HepG2 (cell line): Measurements from ENCODE around the gene SPSB1. TPM values are rescaled to one million over a fixed set of nuclear protein-coding genes. Genes with fewer than 3 reads are reported as not detected.

Experiments
- ATAC-seq: fragments of 200-7000 bp; cut with Tn5 transposase; 3 replicates; pipeline ENCODE4 v1.9.1; 2020; ENCODE audit warnings: mild to moderate bottlenecking, moderate library complexity
- BruUV-seq: library from RNA; stranded (reverse); fragments of 400-500 nt; replicated peaks from 2 replicates; lab custom pipeline; 2021; lab: Mats Ljungman, UMichigan
- CTCF ChIA-PET: fragments of 300-600 bp; formaldehyde crosslinking; extraction: SDS; loops from one replicate; lab custom pipeline; 2021; ENCODE audit warnings: low total read pairs, inconsistent platforms, low intra/inter-chr PET ratio; lab: Yijun Ruan, JAX
- POLR2A ChIA-PET: fragments of 350-600 bp; sonication (Branson Sonifier 250); formaldehyde crosslinking; loops from one replicate; lab custom pipeline; 2020; ENCODE audit warnings: antibody characterized with exemption, inconsistent platforms; lab: Yijun Ruan, JAX
- DNase-seq: peaks from one replicate; pipeline ENCODE4 v3.0.0-alpha.2; 2015; ENCODE audit warnings: low spot score
- FAIRE-seq: peaks from 3 replicates; lab custom pipeline; 2011; peaks lifted over from hg19 to GRCh38; lab: Jason Lieb, UNC
- H2AFZ ChIP-seq: one replicate; pipeline ENCODE4 v1.6.1; 2011; ENCODE audit warnings: low read length, inconsistent platforms
- H3K27ac ChIP-seq: fragments of 300-600 bp; 3 replicates; pipeline ENCODE4 v1.8.0; 2011; ENCODE audit warnings: mixed run types, mild to moderate bottlenecking, mixed read lengths, low read length, inconsistent platforms; ENCODE audit not compliant: insufficient read depth; ENCODE audit errors: extremely low read length
- H3K27me3 ChIP-seq, 2 experiments: fragments of 200-600 bp in 1 of 2; 2 replicates in 1 of 2; 3 replicates in 1 of 2; pipeline versions ENCODE4 v1.6.0 to v1.8.0; 2011; ENCODE audit warnings: low read length in 2 of 2, mild to moderate bottlenecking in 2 of 2, moderate library complexity in 2 of 2, inconsistent platforms in 1 of 2; ENCODE audit not compliant: insufficient read depth in 2 of 2, control insufficient read depth in 1 of 2
- H3K36me3 ChIP-seq, 2 experiments: fragments of 200-600 bp in 1 of 2; replicated peaks in 1 of 2; 2 replicates in 1 of 2; 3 replicates in 1 of 2; pipeline versions ENCODE4 v1.5.1 to v1.8.0; 2011; ENCODE audit warnings: low read length in 2 of 2, inconsistent platforms in 1 of 2; ENCODE audit not compliant: insufficient read depth in 2 of 2, control insufficient read depth in 1 of 2
- H3K4me1 ChIP-seq: 2 replicates; pipeline ENCODE4 v1.5.1; 2012; ENCODE audit warnings: low read length, inconsistent platforms; ENCODE audit not compliant: insufficient read depth
- H3K4me2 ChIP-seq: 2 replicates; pipeline ENCODE4 v1.6.0; 2011; ENCODE audit warnings: low read depth, low read length, inconsistent platforms
- H3K4me3 ChIP-seq, 3 experiments: fragments of 200-600 bp in 1 of 3; sonication (generic), shearing (Covaris generic) in 1 of 3; replicated peaks in 1 of 3; 2 replicates each; pipeline ENCODE4 v1.5.1; 2011 to 2016; ENCODE audit warnings: low read length in 3 of 3, inconsistent platforms in 2 of 3, low read depth in 2 of 3, mild to moderate bottlenecking in 2 of 3, control low read depth in 1 of 3, mixed read lengths in 1 of 3; ENCODE audit not compliant: insufficient read depth in 1 of 3
- H3K79me2 ChIP-seq: one replicate; pipeline ENCODE4 v1.6.1; 2011; ENCODE audit warnings: low read length, inconsistent platforms; ENCODE audit not compliant: insufficient read depth
- H3K9ac ChIP-seq: 2 replicates; pipeline ENCODE4 v1.6.0; 2011; ENCODE audit warnings: mild to moderate bottlenecking, low read depth, low read length, inconsistent platforms; ENCODE audit not compliant: insufficient read depth
- H3K9me3 ChIP-seq: 2 replicates; pipeline ENCODE4 v1.5.1; 2012; ENCODE audit warnings: mild to moderate bottlenecking, low read length
- H4K20me1 ChIP-seq: 2 replicates; pipeline ENCODE4 v1.6.0; 2011; ENCODE audit warnings: inconsistent platforms, mild to moderate bottlenecking, low read length, moderate library complexity; ENCODE audit not compliant: insufficient read depth
- JARID2 ChIP-seq: sonication (generic); formaldehyde crosslinking; IDR thresholded peaks from 2 replicates; pipeline ENCODE4 v1.8.1; 2023; ENCODE audit warnings: missing genetic modification reagents, inconsistent platforms; ENCODE audit not compliant: insufficient replicate concordance
- KDM5B ChIP-seq: sonication (generic); formaldehyde crosslinking; IDR thresholded peaks from 2 replicates; pipeline ENCODE4 v1.4.0; 2020; ENCODE audit warnings: missing genetic modification reagents, mild to moderate bottlenecking, borderline replicate concordance
- KMT2B ChIP-seq: IDR thresholded peaks from 2 replicates; pipeline ENCODE4 v1.6.1; 2016; ENCODE audit warnings: missing genetic modification reagents, missing compliant biosample characterization
- PHF20 ChIP-seq: sonication (generic); formaldehyde crosslinking; IDR thresholded peaks from 2 replicates; pipeline ENCODE4 v1.5.0; 2020; ENCODE audit warnings: mild to moderate bottlenecking, missing genetic modification reagents
- SRSF9 ChIP-seq: fragments of 200-400 bp; formaldehyde crosslinking; IDR thresholded peaks from 2 replicates; pipeline ENCODE4 v1.6.1; 2018; ENCODE audit warnings: borderline replicate concordance, mild to moderate bottlenecking, low read depth, low read length; ENCODE audit not compliant: insufficient read depth, poor library complexity, severe bottlenecking
- ZEB1 ChIP-seq: IDR thresholded peaks from 2 replicates; pipeline ENCODE4 v1.6.1; 2012; ENCODE audit warnings: mild to moderate bottlenecking, low read depth, inconsistent platforms; ENCODE audit not compliant: insufficient replicate concordance
- ZNF12 ChIP-seq: sonication (generic); formaldehyde crosslinking; IDR thresholded peaks from 2 replicates; pipeline ENCODE4 v1.5.0; 2020; ENCODE audit warnings: missing genetic modification reagents
- ZNF7 ChIP-seq: IDR thresholded peaks from 2 replicates; pipeline ENCODE4 v1.6.1; 2016; ENCODE audit warnings: missing biosample characterization, missing genetic modification reagents
- WGBS: methylation state at CpG from one replicate; pipeline ENCODE4 v1.1.6; 2017; ENCODE audit warnings: low lambda C conversion rate; 5-methylcytosine and 5-hydroxymethylcytosine counted together
- in situ Hi-C: cut with HindIII; loops from 2 replicates; pipeline ENCODE4 v1.10.0; 2017; ENCODE audit warnings: low pct_unique_long_range_greater_than_20kb; ENCODE audit not compliant: extremely low pct_ligation_motif_present
- intact Hi-C: fragments of 100-400 bp; cut with micrococcal nuclease; formaldehyde crosslinking; loops from one replicate; pipeline ENCODE4 v1.10.0; 2022; ENCODE audit not compliant: unreplicated experiment
- polyA plus RNA-seq, 8 experiments: library from polyadenylated mRNA; depleted of rRNA in 3 of 8; stranded (reverse) in 7 of 8; unstranded in 1 of 8; fragments of >200 nt; fragmentation: Illumina TruSeq in 4 of 8; extraction: Trizol in 4 of 8; gene quantifications; 2 replicates each; pipeline versions ENCODE4 v1.2.1 to v1.2.3, GENCODE V29; 2011 to 2016; ENCODE audit warnings: low read depth in 4 of 8, missing spikeins in 1 of 8, mixed read lengths in 1 of 8; ENCODE audit not compliant: insufficient read depth in 1 of 8
- total RNA-seq, 5 experiments: library from RNA; depleted of rRNA; stranded (reverse); fragments of >200 nt; fragmentation: Illumina TruSeq; extraction: Trizol; gene quantifications; 2 replicates each; pipeline ENCODE4 v1.2.3, GENCODE V29; 2016; ENCODE audit warnings: low read depth in 1 of 5
- TF ChIP-seq, protein P1 (sequence below): sonication (generic); formaldehyde crosslinking; IDR thresholded peaks from 2 replicates; pipeline ENCODE4 v1.4.0; 2020; ENCODE audit warnings: missing genetic modification reagents

SPSB1 gene
- total and polyA plus RNA-seq, 2 of the 13 experiments (the other 11 are each of a cell fraction or from before 2014, with no cell fraction given): 5.0 to 8.0 TPM

DNA sequence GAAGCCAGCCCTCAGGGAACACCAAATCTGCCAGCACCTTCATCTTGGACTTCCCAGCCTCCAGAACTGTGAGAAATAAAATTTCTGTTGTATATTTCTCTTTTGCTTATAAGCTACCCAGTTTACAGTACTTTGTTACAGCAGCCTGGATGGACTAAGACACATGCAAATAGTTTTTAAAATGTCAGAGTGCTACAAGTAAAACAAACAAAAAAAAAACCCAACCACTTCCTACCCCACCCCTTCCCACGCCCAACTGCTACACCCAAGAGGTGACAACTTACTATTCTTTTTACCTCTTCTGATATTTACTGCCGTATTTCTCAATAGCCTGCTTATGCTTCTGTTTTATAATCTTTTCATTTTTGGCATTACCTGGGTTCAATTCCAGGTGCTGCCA is 8.6 kb upstream of the SPSB1 start:
- BruUV-seq: no TSS peak
- H4K20me1 ChIP-seq: no peaks in the 10 kb centered on the region
- peaks cover 45% of the 10 kb centered on the region for H3K4me1 ChIP-seq
- H3K4me2 ChIP-seq: no peak overlapping the region
- H3K27ac ChIP-seq: no peak overlapping the region
- WGBS: 49% methylated on average over 2 of the region's 2 CpGs
- POLR2A ChIA-PET: no interaction called here
- H2AFZ ChIP-seq: no peak overlapping the region
- FAIRE-seq (no peak), DNase-seq (no peak), ATAC-seq (no peak)
- H3K9me3 ChIP-seq: peaks cover 15% of the 10 kb centered on the region
- in situ Hi-C loops: no loop called here
- intact Hi-C loops: no loop called here
- CTCF ChIA-PET: no interaction called here
- TF ChIP-seq KDM5B (CRISPR knock-in tag) (no peak), KMT2B (no peak), JARID2 (CRISPR knock-in tag) (no peak), PHF20 (CRISPR knock-in tag) (no peak), SRSF9 (no peak), ZNF12 (peak; percentile 75), ZNF7 (CRISPR knock-in tag) (0 out of 2 replicates have a peak, but pooled peaks have one; percentile 40)
- TF ChIP-seq, protein P1, sequence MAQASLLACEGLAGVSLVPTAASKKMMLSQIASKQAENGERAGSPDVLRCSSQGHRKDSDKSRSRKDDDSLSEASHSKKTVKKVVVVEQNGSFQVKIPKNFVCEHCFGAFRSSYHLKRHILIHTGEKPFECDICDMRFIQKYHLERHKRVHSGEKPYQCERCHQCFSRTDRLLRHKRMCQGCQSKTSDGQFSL (CRISPR knock-in tag): no peak
- no peaks in the 10 kb centered on the region for H3K27me3 ChIP-seq
- no peaks in the 10 kb centered on the region for H3K79me2 ChIP-seq
- no peak overlapping the region for H3K4me3 ChIP-seq
- no peaks in the 10 kb centered on the region for H3K36me3 ChIP-seq
- H3K9ac ChIP-seq: no peak overlapping the region

DNA sequence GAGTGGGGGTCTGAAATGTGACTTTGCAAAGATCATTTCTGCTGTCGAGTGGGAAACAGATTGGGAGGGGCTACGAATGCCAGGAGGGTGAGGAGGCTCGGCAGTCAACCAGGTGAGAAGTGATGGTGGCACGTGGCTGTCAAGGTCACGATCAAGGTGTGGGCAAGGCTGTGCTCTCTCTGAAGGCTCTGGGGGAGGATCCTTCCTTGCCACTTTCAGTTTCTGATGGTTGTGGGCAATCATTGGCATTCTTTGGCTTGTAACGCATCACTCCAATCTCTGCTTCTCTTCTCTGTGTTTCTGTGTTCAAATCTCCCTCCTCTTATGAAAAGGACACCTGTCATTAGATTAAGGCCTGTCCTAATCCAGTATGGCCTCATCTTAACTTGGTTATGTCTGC is 6.1 kb upstream of the SPSB1 start:
- no peaks in the 10 kb centered on the region for H4K20me1 ChIP-seq
- TF ChIP-seq ZEB1: no peak
- TF ChIP-seq, all 625 proteins: peak for 0
- in situ Hi-C loops (loop anchor here (5.0 kb wide), 1 partner anchor 171 kb away; no protein-coding TSS in a partner anchor), intact Hi-C loops (no loop called here)
- POLR2A ChIA-PET: no interaction called here
- H3K79me2 ChIP-seq: no peaks in the 10 kb centered on the region
- peaks cover 41% of the 10 kb centered on the region for H3K4me1 ChIP-seq
- no peaks in the 10 kb centered on the region for H3K27me3 ChIP-seq
- peaks cover 21% of the 10 kb centered on the region for H3K9me3 ChIP-seq
- WGBS: 69% methylated on average over 6 of the region's 6 CpGs
- ATAC-seq (no peak), FAIRE-seq (no peak), DNase-seq (no peak)
- no peak overlapping the region for H3K4me3 ChIP-seq
- no TSS peak for BruUV-seq
- no peaks in the 10 kb centered on the region for H3K36me3 ChIP-seq
- no peak overlapping the region for H3K9ac ChIP-seq
- no peak overlapping the region for H3K27ac ChIP-seq
- H3K4me2 ChIP-seq: no peak overlapping the region
- no peak overlapping the region for H2AFZ ChIP-seq
- CTCF ChIA-PET: no interaction called here
